H1 (cell line): ENCODE data around the gene IL16. TPM values are rescaled to one million over a fixed set of nuclear protein-coding genes. Genes with fewer than 3 reads are reported as not detected.

Experiments
- CTCF ChIA-PET: fragments of 300-600 bp; sonication (Branson Sonifier 250); formaldehyde crosslinking; loops from one replicate; lab custom pipeline; 2021; ENCODE audit not compliant: partially characterized antibody; lab: Charles Lee
- POLR2A ChIA-PET: fragments of 300-600 bp; sonication (Branson Sonifier 250); formaldehyde crosslinking; loops from one replicate; lab custom pipeline; 2021; ENCODE audit warnings: inconsistent platforms; ENCODE audit not compliant: partially characterized antibody; lab: Charles Lee
- DNase-seq, 2 experiments: peaks; one replicate each; pipeline versions ENCODE4 v3.0.0 to v3.0.0-alpha.2; 2010 to 2022; ENCODE audit warnings: low spot score in 2 of 2, low read depth in 1 of 2, mixed read lengths in 1 of 2
- FAIRE-seq: peaks from 2 replicates; lab custom pipeline; 2011; peaks lifted over from hg19 to GRCh38; lab: Jason Lieb, UNC
- H2AFZ ChIP-seq: 2 replicates; pipeline ENCODE4 v1.8.1; 2012; ENCODE audit warnings: low read length, inconsistent platforms
- H2AK5ac ChIP-seq: 2 replicates; pipeline ENCODE4 v1.6.1; 2013; ENCODE audit warnings: low read depth, low read length
- H2BK120ac ChIP-seq: replicated peaks from 2 replicates; pipeline ENCODE3; 2013; ENCODE audit warnings: low read depth, low read length, inconsistent platforms
- H2BK12ac ChIP-seq: 2 replicates; pipeline ENCODE4 v1.6.1; 2013; ENCODE audit warnings: low read depth, low read length
- H2BK15ac ChIP-seq: 2 replicates; pipeline ENCODE4 v1.6.1; 2013; ENCODE audit warnings: low read length
- H2BK20ac ChIP-seq: 2 replicates; pipeline ENCODE4 v1.6.1; 2013; ENCODE audit warnings: low read length
- H2BK5ac ChIP-seq: 2 replicates; pipeline ENCODE4 v1.6.1; 2013; ENCODE audit warnings: low read depth, low read length
- H3K14ac ChIP-seq: 2 replicates; pipeline ENCODE4 v1.6.1; 2013; ENCODE audit warnings: inconsistent platforms; ENCODE audit not compliant: insufficient read length
- H3K18ac ChIP-seq: 2 replicates; pipeline ENCODE4 v1.6.1; 2013; ENCODE audit warnings: low read length; ENCODE audit errors: extremely low read depth
- H3K23ac ChIP-seq: 2 replicates; pipeline ENCODE4 v1.6.1; 2013; ENCODE audit warnings: inconsistent platforms; ENCODE audit not compliant: insufficient read length
- H3K23me2 ChIP-seq: 2 replicates; pipeline ENCODE4 v1.6.1; 2013; ENCODE audit warnings: low read depth, low read length
- H3K27ac ChIP-seq: 2 replicates; pipeline ENCODE4 v1.6.1; 2011; ENCODE audit warnings: low read depth, low read length, inconsistent platforms
- H3K27me3 ChIP-seq, 4 experiments: replicated peaks in 1 of 4; 1 replicate in 1 of 4; 2 replicates in 3 of 4; pipeline versions ENCODE4 v1.6.1 to v1.8.1; 2011 to 2013; ENCODE audit warnings: low read length in 3 of 4, mild to moderate bottlenecking in 3 of 4, inconsistent platforms in 2 of 4, mixed read lengths in 2 of 4, moderate library complexity in 1 of 4; ENCODE audit not compliant: control insufficient read depth in 3 of 4, insufficient read depth in 3 of 4; ENCODE audit errors: extremely low read depth in 1 of 4
- H3K36me3 ChIP-seq, 4 experiments: 2 replicates each; pipeline versions ENCODE4 v1.6.1 to v1.8.1; 2011 to 2013; ENCODE audit warnings: mild to moderate bottlenecking in 4 of 4, low read length in 3 of 4, moderate library complexity in 2 of 4, control low read depth in 1 of 4, inconsistent platforms in 1 of 4; ENCODE audit not compliant: insufficient read depth in 4 of 4, control insufficient read depth in 2 of 4
- H3K4ac ChIP-seq: replicated peaks from 2 replicates; pipeline ENCODE3; 2013; ENCODE audit warnings: low read length, low read depth, mixed read lengths, inconsistent platforms; ENCODE audit not compliant: insufficient read length
- H3K4me1 ChIP-seq, 4 experiments: replicated peaks in 1 of 4; 1 replicate in 1 of 4; 2 replicates in 3 of 4; pipeline versions ENCODE4 v1.6.1 to v1.8.1; 2011 to 2013; ENCODE audit warnings: low read length in 3 of 4, inconsistent platforms in 2 of 4, mixed read lengths in 1 of 4; ENCODE audit not compliant: insufficient read depth in 4 of 4, control insufficient read depth in 3 of 4
- H3K4me2 ChIP-seq, 2 experiments: 2 replicates each; pipeline versions ENCODE4 v1.6.1 to v1.8.1; 2011 to 2013; ENCODE audit warnings: low read depth in 2 of 2, low read length in 2 of 2, control low read depth in 1 of 2, inconsistent platforms in 1 of 2, mild to moderate bottlenecking in 1 of 2; ENCODE audit not compliant: insufficient read depth in 1 of 2
- H3K4me3 ChIP-seq, 4 experiments: fragments of 200-600, 300-600 bp in 1 of 4; sonication (generic), shearing (Covaris generic), sonication (Bioruptor Twin) in 1 of 4; 2 replicates each; pipeline versions ENCODE4 v1.5.1 to v1.8.1; 2011 to 2016; ENCODE audit warnings: low read length in 4 of 4, low read depth in 3 of 4, control low read depth in 2 of 4, inconsistent platforms in 2 of 4, mild to moderate bottlenecking in 2 of 4, mixed read lengths in 1 of 4, moderate library complexity in 1 of 4; ENCODE audit not compliant: insufficient read depth in 2 of 4; ENCODE audit errors: extremely low read depth in 1 of 4
- H3K56ac ChIP-seq: replicated peaks from 2 replicates; pipeline ENCODE3; 2013; ENCODE audit warnings: low read depth, mild to moderate bottlenecking, mixed read lengths, low read length, inconsistent platforms; ENCODE audit not compliant: insufficient read length
- H3K79me1 ChIP-seq: 2 replicates; pipeline ENCODE4 v1.6.1; 2013; ENCODE audit warnings: low read depth, low read length, control low read depth
- H3K79me2 ChIP-seq, 2 experiments: 2 replicates each; pipeline versions ENCODE4 v1.6.1 to v1.8.1; 2012 to 2013; ENCODE audit warnings: low read length in 2 of 2, mild to moderate bottlenecking in 2 of 2, inconsistent platforms in 1 of 2; ENCODE audit not compliant: insufficient read depth in 2 of 2, control insufficient read depth in 1 of 2
- H3K9ac ChIP-seq, 4 experiments: replicated peaks in 1 of 4; 1 replicate in 1 of 4; 2 replicates in 3 of 4; pipeline versions ENCODE4 v1.6.1 to v1.8.1; 2011 to 2013; ENCODE audit warnings: low read depth in 3 of 4, low read length in 3 of 4, control low read depth in 2 of 4, mild to moderate bottlenecking in 2 of 4, moderate library complexity in 2 of 4, inconsistent platforms in 1 of 4; ENCODE audit errors: extremely low read depth in 1 of 4
- H3K9me3 ChIP-seq, 2 experiments: 2 replicates each; pipeline versions ENCODE4 v1.6.1 to v1.8.1; 2012 to 2013; ENCODE audit warnings: mild to moderate bottlenecking in 2 of 2, moderate library complexity in 2 of 2, control low read depth in 1 of 2, inconsistent platforms in 1 of 2, low read depth in 1 of 2, low read length in 1 of 2, mixed read lengths in 1 of 2; ENCODE audit not compliant: insufficient read depth in 2 of 2
- H4K20me1 ChIP-seq, 2 experiments: replicated peaks in 1 of 2; 2 replicates each; pipeline versions ENCODE3 to v1.8.1; 2011 to 2013; ENCODE audit warnings: inconsistent platforms in 2 of 2, low read length in 2 of 2, mild to moderate bottlenecking in 1 of 2; ENCODE audit not compliant: insufficient read depth in 2 of 2, control insufficient read depth in 1 of 2
- H4K5ac ChIP-seq: 2 replicates; pipeline ENCODE4 v1.6.1; 2013; ENCODE audit warnings: low read length, low read depth, mixed read lengths, inconsistent platforms; ENCODE audit not compliant: insufficient read length
- H4K8ac ChIP-seq: 2 replicates; pipeline ENCODE4 v1.8.0; 2013; ENCODE audit warnings: mild to moderate bottlenecking, moderate library complexity, low read length, inconsistent platforms; ENCODE audit not compliant: insufficient read depth; ENCODE audit errors: extremely low read depth
- H4K91ac ChIP-seq: replicated peaks from 2 replicates; pipeline ENCODE3; 2013; ENCODE audit warnings: low read length, mixed read lengths, inconsistent platforms; ENCODE audit not compliant: insufficient read length
- BRCA1 ChIP-seq: IDR thresholded peaks from 2 replicates; pipeline ENCODE4 v1.6.1; 2012; ENCODE audit warnings: low read depth, low read length, improper control_type of control experiment
- HDAC2 ChIP-seq, 2 experiments: fragments of 300-600 bp in 1 of 2; sonication (generic) in 1 of 2; IDR thresholded peaks; 2 replicates each; pipeline ENCODE4 v1.6.1; 2011 to 2012; ENCODE audit warnings: low read depth in 2 of 2, low read length in 2 of 2, mild to moderate bottlenecking in 2 of 2, moderate library complexity in 2 of 2, borderline replicate concordance in 1 of 2, inconsistent platforms in 1 of 2
- HDAC6 ChIP-seq: IDR thresholded peaks from one replicate; pipeline ENCODE4 v1.7.1; 2012; ENCODE audit warnings: low read depth, mild to moderate bottlenecking, inconsistent platforms, low read length, moderate library complexity
- KDM4A ChIP-seq: IDR thresholded peaks from one replicate; pipeline ENCODE4 v1.7.1; 2012; ENCODE audit warnings: low read depth, mild to moderate bottlenecking, moderate library complexity, low read length, inconsistent platforms; ENCODE audit not compliant: severe bottlenecking
- KDM5A ChIP-seq: fragments of 200-600 bp; IDR thresholded peaks from 2 replicates; pipeline ENCODE4 v1.7.1; 2012; ENCODE audit warnings: mild to moderate bottlenecking, low read length, inconsistent platforms, mixed read lengths
- NANOG ChIP-seq: IDR thresholded peaks from 2 replicates; pipeline ENCODE4 v1.6.1; 2011; ENCODE audit warnings: low read length, low read depth, mild to moderate bottlenecking, inconsistent platforms; ENCODE audit not compliant: insufficient read depth, poor library complexity, severe bottlenecking
- POLR2AphosphoS5 ChIP-seq: IDR thresholded peaks from 2 replicates; pipeline ENCODE4 v1.6.1; 2011; ENCODE audit warnings: low read depth, low read length
- RBBP5 ChIP-seq: IDR thresholded peaks from 2 replicates; pipeline ENCODE4 v1.7.1; 2012; ENCODE audit warnings: low read depth, mild to moderate bottlenecking, inconsistent platforms, low read length, moderate library complexity, borderline replicate concordance
- RFX5 ChIP-seq: IDR thresholded peaks from 2 replicates; pipeline ENCODE4 v1.6.1; 2011; ENCODE audit warnings: low read depth, low read length, improper control_type of control experiment, borderline replicate concordance
- SIRT6 ChIP-seq: IDR thresholded peaks from one replicate; pipeline ENCODE4 v1.7.1; 2012; ENCODE audit warnings: low read length, inconsistent platforms
- SIX5 ChIP-seq: IDR thresholded peaks from 2 replicates; pipeline ENCODE4 v1.6.1; 2011; ENCODE audit warnings: mild to moderate bottlenecking, low read depth, low read length
- WGBS, 2 experiments: shearing (Covaris generic) in 1 of 2; methylation state at CpG; one replicate each; pipeline versions ENCODE4 v1.1.6 to v1.1.7; 2013 to 2015; ENCODE audit warnings: low lambda C conversion rate in 2 of 2, mixed read lengths in 2 of 2, inconsistent platforms in 1 of 2, low coverage in 1 of 2, missing lambda C conversion rate in 1 of 2; ENCODE audit not compliant: insufficient replicate concordance in 2 of 2, insufficient coverage in 1 of 2, insufficient read length in 1 of 2; ENCODE audit errors: extremely low coverage in 1 of 2, missing lambda C conversion rate in 1 of 2; 5-methylcytosine and 5-hydroxymethylcytosine counted together
- polyA plus RNA-seq, 7 experiments: library from polyadenylated mRNA; depleted of rRNA in 3 of 7; stranded (reverse) in 5 of 7; unstranded in 2 of 7; fragments of >200 nt in 5 of 7; fragments of 200-250 nt in 2 of 7; gene quantifications; 1 replicate in 5 of 7; 2 replicates in 1 of 7; 4 replicates in 1 of 7; pipeline versions ENCODE4 v1.2.1 to v1.2.3, GENCODE V29; 2011 to 2013; ENCODE audit warnings: missing spikeins in 2 of 7, mixed read lengths in 2 of 7
- total RNA-seq: library from RNA; stranded (reverse); fragmentation: NEBNext Ultra II Directional; extraction: Animal tissue kit (Norgen Biotek cat#: 25700); gene quantifications from 2 replicates; pipeline ENCODE4 v1.2.1, GENCODE V29; 2021

The IL16 gene
- total and polyA plus RNA-seq, 2 of the 8 experiments (the other 6 are each of a cell fraction or from before 2014, with no cell fraction given), result 0.03 to 0.09 TPM

- Histone ChIP-seq H3K9ac (no peak overlapping the region), H3K79me1 (no peaks in the 10 kb centered on the region), H3K4me3 (no peak overlapping the region), H2BK15ac (no peak overlapping the region), H3K9me3 (no peaks in the 10 kb centered on the region), H2BK120ac (no peak overlapping the region), H3K18ac (no peak overlapping the region), H3K4me1 (no peaks in the 10 kb centered on the region), H2AK5ac (no peak overlapping the region), H4K5ac (no peak overlapping the region), H2BK5ac (no peak overlapping the region), H3K23me2 (no peaks in the 10 kb centered on the region), H2AFZ (no peak overlapping the region), H2BK12ac (no peak overlapping the region), H3K4ac (peak overlapping the region; percentile 57), H4K20me1 (no peaks in the 10 kb centered on the region), H3K56ac (no peak overlapping the region), H4K8ac (no peak overlapping the region), H3K36me3 (no peaks in the 10 kb centered on the region), H3K79me2 (no peaks in the 10 kb centered on the region), H3K27me3 (no peaks in the 10 kb centered on the region), H2BK20ac (no peak overlapping the region), H3K14ac (no peak overlapping the region), H3K23ac (no peak overlapping the region), H4K91ac (no peak overlapping the region), H3K27ac (no peak overlapping the region), H3K4me2 (no peak overlapping the region)
- TF ChIP-seq BRCA1 (no peak), HDAC6 (no peak), NANOG (no peak), KDM4A (no peak), RBBP5 (no peak), SIX5 (no peak), POLR2AphosphoS5 (no peak), KDM5A (no peak), HDAC2 (IDR thresholded peaks at IDR 0.05; ENCODE audit: borderline replicate concordance in 1 of 2, low read depth in 2 of 2, low read length in 2 of 2) (no peak), RFX5 (no peak), SIRT6 (no peak)
- FAIRE-seq (no peak), DNase-seq (no peak)
- ChIA-PET CTCF (interaction anchor here (1.0 to 11.9 kb wide), 4 partner anchors 9 to 114 kb away, joined by 3 to 162 read pairs (median 31); no protein-coding TSS in a partner anchor), POLR2A (interaction anchor here (0.5 kb wide), 1 partner anchor 195 kb away, joined by 3 read pairs; no protein-coding TSS in a partner anchor)
- 86% methylated on average over 4 of the region's 4 CpGs; no CpG with 5 or more reads in 1 of the 2 experiments for WGBS, 2 experiments
Measured at GRCh38 chr15:81152799-81153198, 43.9 kb upstream of the IL16 start.
